ENCODE results near the gene OR5B12. TPM values are rescaled to one million over a fixed set of nuclear protein-coding genes. Genes with fewer than 3 reads are reported as not detected.

Gene OR5B12
- total RNA-seq, 1 experiment from 2014 or later: not detected

- DNase-seq (ENCODE audit: low read depth, low spot score): no peak
- H3K27ac ChIP-seq (ENCODE audit: low read length): no peak overlapping the region
These were observed 49.3 kb downstream of the OR5B12 start for GRCh38 chr11:58392746-58393145.

GRCh38 chr11:58391879-58392278 is 50.2 kb downstream of the OR5B12 start:
- in situ Hi-C loops (cut with HindIII; ENCODE audit: low pct_unique_long_range_greater_than_20kb, low sequenced_read_pairs): no loop called here
- no peaks in the 10 kb centered on the region for H3K4me1 ChIP-seq (ENCODE audit: control insufficient read depth, insufficient read depth, low read length)
- H3K36me3 ChIP-seq (ENCODE audit: control insufficient read depth, insufficient read depth, low read length): no peaks in the 10 kb centered on the region
- TF ChIP-seq SIN3A (IDR thresholded peaks at IDR 0.05; ENCODE audit: borderline replicate concordance, insufficient read depth, low read depth, low read length) (no peak), TCF7L2 (IDR thresholded peaks at IDR 0.05; ENCODE audit: low read depth, low read length) (no peak), POLR2AphosphoS5 (IDR thresholded peaks at IDR 0.05; ENCODE audit: low read depth, low read length) (no peak), REST (IDR thresholded peaks at IDR 0.05; ENCODE audit: insufficient read depth in 1 of 2, low read depth in 2 of 2, low read length in 1 of 2) (no peak), CTCF (IDR thresholded peaks at IDR 0.05) (no peak)
- ChIA-PET POLR2A (no interaction called here), CTCF (no interaction called here)
- intact Hi-C loops (cut with micrococcal nuclease; ENCODE audit: unreplicated experiment): no loop called here
- BruUV-seq (replicated peaks): no TSS peak
- no peak for DNase-seq (ENCODE audit: low read depth, low spot score)
- no peak for ATAC-seq
- no peak overlapping the region for H3K27ac ChIP-seq (ENCODE audit: low read length)
- H3K4me3 ChIP-seq (ENCODE audit: low read depth in 2 of 2, low read length in 2 of 2): no peak overlapping the region
- no peaks in the 10 kb centered on the region for H3K27me3 ChIP-seq (ENCODE audit: control insufficient read depth, insufficient read depth, low read length)
- no peaks in the 10 kb centered on the region for H3K9me3 ChIP-seq (ENCODE audit: control insufficient read depth, insufficient read depth, low read depth, low read length)

More at GRCh38 chr11:58392746-58393145, 49.3 kb downstream of the OR5B12 start:
- Histone ChIP-seq H3K4me1 (ENCODE audit: control insufficient read depth, insufficient read depth, low read length) (no peaks in the 10 kb centered on the region), H3K9me3 (ENCODE audit: control insufficient read depth, insufficient read depth, low read depth, low read length) (no peaks in the 10 kb centered on the region), H3K36me3 (ENCODE audit: control insufficient read depth, insufficient read depth, low read length) (no peaks in the 10 kb centered on the region), H3K27me3 (ENCODE audit: control insufficient read depth, insufficient read depth, low read length) (no peaks in the 10 kb centered on the region), H3K4me3 (ENCODE audit: low read depth in 2 of 2, low read length in 2 of 2) (no peak overlapping the region)
- no peak for ATAC-seq
- TF ChIP-seq SIN3A (IDR thresholded peaks at IDR 0.05; ENCODE audit: borderline replicate concordance, insufficient read depth, low read depth, low read length) (no peak), POLR2AphosphoS5 (IDR thresholded peaks at IDR 0.05; ENCODE audit: low read depth, low read length) (no peak)
- ChIA-PET CTCF (interaction anchor here (0.7 kb wide), 1 partner anchor 52 kb away, joined by 3 read pairs; no protein-coding TSS in a partner anchor), POLR2A (no interaction called here)
- no TSS peak for BruUV-seq (replicated peaks)
- in situ Hi-C loops (cut with HindIII; ENCODE audit: low pct_unique_long_range_greater_than_20kb, low sequenced_read_pairs) (no loop called here), intact Hi-C loops (cut with micrococcal nuclease; ENCODE audit: unreplicated experiment) (no loop called here)

- ChIA-PET CTCF (no interaction called here), POLR2A (no interaction called here)
- no peak overlapping the region for H3K4me3 ChIP-seq (ENCODE audit: low read depth in 2 of 2, low read length in 2 of 2)
These were observed 51.4 kb downstream of the OR5B12 start for GRCh38 chr11:58390551-58391063.

More at GRCh38 chr11:58390551-58391063, 51.4 kb downstream of the OR5B12 start:
- H3K9me3 ChIP-seq (ENCODE audit: control insufficient read depth, insufficient read depth, low read depth, low read length): no peaks in the 10 kb centered on the region
- no peaks in the 10 kb centered on the region for H3K4me1 ChIP-seq (ENCODE audit: control insufficient read depth, insufficient read depth, low read length)
- DNase-seq (ENCODE audit: low read depth, low spot score): no peak
- intact Hi-C loops (cut with micrococcal nuclease; ENCODE audit: unreplicated experiment) (no loop called here), in situ Hi-C loops (cut with HindIII; ENCODE audit: low pct_unique_long_range_greater_than_20kb, low sequenced_read_pairs) (no loop called here)
- ATAC-seq: no peak
- no peak for TF ChIP-seq REST (IDR thresholded peaks at IDR 0.05; ENCODE audit: insufficient read depth in 1 of 2, low read depth in 2 of 2, low read length in 1 of 2)
- no peak for TF ChIP-seq POLR2AphosphoS5 (IDR thresholded peaks at IDR 0.05; ENCODE audit: low read depth, low read length)
- TF ChIP-seq SIN3A (IDR thresholded peaks at IDR 0.05; ENCODE audit: borderline replicate concordance, insufficient read depth, low read depth, low read length): no peak
- H3K27me3 ChIP-seq (ENCODE audit: control insufficient read depth, insufficient read depth, low read length): no peaks in the 10 kb centered on the region
- H3K36me3 ChIP-seq (ENCODE audit: control insufficient read depth, insufficient read depth, low read length): no peaks in the 10 kb centered on the region
- BruUV-seq (replicated peaks): no TSS peak
- H3K27ac ChIP-seq (ENCODE audit: low read length): no peak overlapping the region

Data from Panc1 (cell line).